ENCODE measurements around the gene YIF1B.
A peak's percentile ranks its signal among the peaks of the same experiment; 100 is the strongest.
"Not testable (repeated sequence)": the region's sequence is repeated elsewhere in the genome, so short reads cannot be mapped to it uniquely, and the experiment has no call there.

YIF1B gene

DNA sequence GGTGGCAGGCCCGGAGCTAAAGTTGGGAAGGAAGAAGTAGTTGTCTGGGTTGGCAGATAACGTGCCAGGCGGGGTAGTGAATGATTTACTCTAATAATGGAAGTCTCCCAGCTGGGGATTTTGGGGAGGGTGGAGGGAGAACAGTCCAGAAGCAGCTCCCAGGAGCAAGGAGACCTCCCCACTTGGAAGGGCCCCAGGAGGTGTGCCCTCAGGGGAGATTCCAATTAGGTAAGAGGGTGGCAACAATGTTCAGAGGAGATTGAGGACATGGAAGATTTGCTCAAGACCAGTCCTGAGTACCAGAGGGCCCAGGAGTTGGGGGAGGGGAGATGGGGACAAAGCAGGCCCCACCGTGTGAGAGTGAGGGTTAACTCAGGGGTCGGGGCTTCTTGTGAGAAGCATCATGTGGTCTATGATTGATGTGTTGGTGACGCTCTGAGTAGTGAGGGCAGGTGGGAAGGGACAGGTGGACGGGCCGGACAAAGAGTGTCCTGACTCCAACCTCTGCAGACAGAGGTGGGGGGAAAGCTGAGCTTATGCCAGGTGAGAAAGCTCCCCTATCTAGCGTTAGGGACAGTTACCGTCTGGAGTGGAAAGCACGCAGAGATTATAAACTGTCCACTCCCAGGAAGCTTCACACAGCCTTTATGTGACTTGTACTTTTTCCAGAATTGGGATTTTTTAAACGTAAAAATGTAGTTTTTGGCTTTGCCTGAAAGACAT lies 47.8 kb downstream of the YIF1B start:
- Histone ChIP-seq H3K27ac (ENCODE audit: low read depth, low read length) (no peak overlapping the region), H3K9me3 (ENCODE audit: control insufficient read depth in 5 of 5, low read length in 5 of 5) (no peaks in the 10 kb centered on the region), H3K9ac (ENCODE audit: low read length in 5 of 5) (no peak overlapping the region), H3K4me1 (ENCODE audit: control insufficient read depth in 5 of 5, insufficient read depth in 5 of 5, low read length in 5 of 5) (peaks cover 0 to 24% (median 12%) of the 10 kb centered on the region in 5 donors), H3K4me3 (ENCODE audit: low read depth in 1 of 5, low read length in 5 of 5) (no peak overlapping the region), H3K36me3 (ENCODE audit: control insufficient read depth in 5 of 5, insufficient read depth in 5 of 5, low read length in 5 of 5) (no peaks in the 10 kb centered on the region), H3K27me3 (ENCODE audit: control insufficient read depth in 5 of 5, insufficient read depth in 4 of 5, low read length in 5 of 5) (peaks cover 0 to 3% (median 0%) of the 10 kb centered on the region in 5 donors)

- no peak overlapping the region for H3K9ac ChIP-seq (ENCODE audit: low read length in 5 of 5)
- H3K4me1 ChIP-seq (ENCODE audit: control insufficient read depth in 5 of 5, insufficient read depth in 5 of 5, low read length in 5 of 5), result peaks cover 0 to 24% (median 12%) of the 10 kb centered on the region in 5 donors
- no peaks in the 10 kb centered on the region for H3K36me3 ChIP-seq (ENCODE audit: control insufficient read depth in 5 of 5, insufficient read depth in 5 of 5, low read length in 5 of 5)
- no peak overlapping the region for H3K27ac ChIP-seq (ENCODE audit: low read depth, low read length)
- no peak overlapping the region for H3K4me3 ChIP-seq (ENCODE audit: low read depth in 1 of 5, low read length in 5 of 5)
- H3K27me3 ChIP-seq (ENCODE audit: control insufficient read depth in 5 of 5, insufficient read depth in 4 of 5, low read length in 5 of 5), result peaks cover 0 to 3% (median 0%) of the 10 kb centered on the region in 5 donors
- H3K9me3 ChIP-seq (ENCODE audit: control insufficient read depth in 5 of 5, low read length in 5 of 5), result no peaks in the 10 kb centered on the region
These were observed 48.7 kb downstream of the YIF1B start for GRCh38 chr19:38266981-38267597.

DNA sequence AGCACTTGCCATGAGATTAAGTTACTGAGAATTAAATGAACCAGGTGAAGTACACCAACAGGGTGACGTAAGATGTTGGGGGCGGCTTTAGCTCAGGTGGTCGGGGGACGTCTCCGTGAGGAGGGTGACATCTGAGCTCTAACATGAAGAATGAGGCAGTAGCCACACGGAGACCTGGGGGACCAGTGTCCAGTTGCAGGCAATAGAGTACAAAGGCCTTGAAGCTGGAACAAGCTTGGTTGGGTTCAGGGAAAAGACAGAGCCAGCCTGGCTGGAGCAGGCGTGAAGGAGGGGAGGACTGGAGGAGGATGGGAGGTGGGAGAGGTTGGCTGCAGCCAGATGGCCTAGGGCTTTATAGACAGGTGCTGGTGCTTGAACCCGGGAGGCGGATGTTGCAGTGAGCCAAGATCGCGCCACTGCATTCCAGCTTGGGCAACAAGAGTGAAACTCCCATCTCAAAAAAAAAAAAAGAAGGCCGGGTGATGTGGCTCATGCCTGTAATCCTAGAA lies 49.8 kb downstream of the YIF1B start:
- no peak overlapping the region for H3K4me3 ChIP-seq (ENCODE audit: low read depth in 1 of 5, low read length in 5 of 5)

DNA sequence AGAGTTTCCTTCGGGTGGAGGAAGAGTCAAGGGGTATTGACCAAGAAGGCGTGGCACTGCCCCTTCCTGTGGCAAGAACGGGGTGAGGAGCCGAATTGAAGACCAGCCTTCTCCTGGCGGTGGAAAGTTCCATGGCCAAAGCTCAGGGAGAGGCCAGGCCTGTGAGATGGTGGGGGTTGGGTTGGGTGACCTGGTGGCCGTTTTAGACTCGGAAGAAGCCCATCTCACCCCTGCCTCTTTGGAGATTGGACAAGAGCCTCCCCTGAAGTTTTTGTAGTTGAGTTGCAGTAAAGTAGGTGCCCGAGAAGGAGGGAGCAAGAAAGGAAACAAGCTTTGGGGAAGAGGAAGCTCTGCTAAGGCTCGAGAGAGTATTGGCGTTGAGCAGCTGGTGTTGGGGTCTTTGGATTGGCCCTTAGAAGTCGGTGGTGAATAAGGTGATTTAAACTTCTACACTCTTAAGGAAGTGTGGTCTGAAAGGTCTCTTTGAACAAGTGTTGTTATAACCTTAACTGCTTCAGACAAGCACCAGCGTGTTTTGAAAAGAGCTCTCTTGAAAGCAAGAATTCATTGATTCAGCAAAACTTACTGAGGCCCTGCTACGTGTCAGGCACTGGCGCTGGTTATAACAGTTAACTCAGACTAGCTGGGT lies 50.4 kb downstream of the YIF1B start:
- H3K4me3 ChIP-seq (ENCODE audit: low read depth in 1 of 5, low read length in 5 of 5), result peak overlapping the region in 4 of 5 donors; percentile 19 to 73 (median 58)
- peaks cover 0 to 3% (median 0%) of the 10 kb centered on the region in 5 donors for H3K27me3 ChIP-seq (ENCODE audit: control insufficient read depth in 5 of 5, insufficient read depth in 4 of 5, low read length in 5 of 5)
- H3K9ac ChIP-seq (ENCODE audit: low read length in 5 of 5), result peak overlapping the region in 2 of 5 donors; percentile 5 to 66
- H3K4me1 ChIP-seq (ENCODE audit: control insufficient read depth in 5 of 5, insufficient read depth in 5 of 5, low read length in 5 of 5), result peaks cover 0 to 24% (median 12%) of the 10 kb centered on the region in 5 donors
- H3K36me3 ChIP-seq (ENCODE audit: control insufficient read depth in 5 of 5, insufficient read depth in 5 of 5, low read length in 5 of 5), result no peaks in the 10 kb centered on the region
- no peaks in the 10 kb centered on the region for H3K9me3 ChIP-seq (ENCODE audit: control insufficient read depth in 5 of 5, low read length in 5 of 5)
- no peak overlapping the region for H3K27ac ChIP-seq (ENCODE audit: low read depth, low read length)

More for the DNA sequence above, 49.8 kb downstream of the YIF1B start:
- no peaks in the 10 kb centered on the region for H3K36me3 ChIP-seq (ENCODE audit: control insufficient read depth in 5 of 5, insufficient read depth in 5 of 5, low read length in 5 of 5)
- no peak overlapping the region for H3K27ac ChIP-seq (ENCODE audit: low read depth, low read length)
- peaks cover 0 to 3% (median 0%) of the 10 kb centered on the region in 5 donors for H3K27me3 ChIP-seq (ENCODE audit: control insufficient read depth in 5 of 5, insufficient read depth in 4 of 5, low read length in 5 of 5)
- peaks cover 0 to 24% (median 12%) of the 10 kb centered on the region in 5 donors for H3K4me1 ChIP-seq (ENCODE audit: control insufficient read depth in 5 of 5, insufficient read depth in 5 of 5, low read length in 5 of 5)
- no peak overlapping the region for H3K9ac ChIP-seq (ENCODE audit: low read length in 5 of 5)
- H3K9me3 ChIP-seq (ENCODE audit: control insufficient read depth in 5 of 5, low read length in 5 of 5), result no peaks in the 10 kb centered on the region

- no peaks in the 10 kb centered on the region for H3K9me3 ChIP-seq (ENCODE audit: control insufficient read depth in 5 of 5, low read length in 5 of 5)
- H3K27ac ChIP-seq (ENCODE audit: low read depth, low read length), result no peak within 1 kb of the TSS
- peaks cover 0 to 24% (median 12%) of the 10 kb centered on the region in 5 donors for H3K4me1 ChIP-seq (ENCODE audit: control insufficient read depth in 5 of 5, insufficient read depth in 5 of 5, low read length in 5 of 5)
- H3K27me3 ChIP-seq (ENCODE audit: control insufficient read depth in 5 of 5, insufficient read depth in 4 of 5, low read length in 5 of 5), result peaks cover 0 to 3% (median 0%) of the 10 kb centered on the region in 5 donors
- peak within 1 kb of the TSS; percentile 53 to 73 (median 62) for H3K4me3 ChIP-seq (ENCODE audit: low read depth in 1 of 5, low read length in 5 of 5)
- no peaks in the 10 kb centered on the region for H3K36me3 ChIP-seq (ENCODE audit: control insufficient read depth in 5 of 5, insufficient read depth in 5 of 5, low read length in 5 of 5)
- peak within 1 kb of the TSS in 3 of 5 donors; percentile 5 to 69 (median 66) for H3K9ac ChIP-seq (ENCODE audit: low read length in 5 of 5)
These were observed 51.1 kb downstream of the YIF1B start, which contains the start of gene SPINT2 for GRCh38 chr19:38264486-38265212. Gene SPINT2 (plus strand): TSS chr19:38264573. CDS start chr19:38264893, 320 bp downstream.

DNA sequence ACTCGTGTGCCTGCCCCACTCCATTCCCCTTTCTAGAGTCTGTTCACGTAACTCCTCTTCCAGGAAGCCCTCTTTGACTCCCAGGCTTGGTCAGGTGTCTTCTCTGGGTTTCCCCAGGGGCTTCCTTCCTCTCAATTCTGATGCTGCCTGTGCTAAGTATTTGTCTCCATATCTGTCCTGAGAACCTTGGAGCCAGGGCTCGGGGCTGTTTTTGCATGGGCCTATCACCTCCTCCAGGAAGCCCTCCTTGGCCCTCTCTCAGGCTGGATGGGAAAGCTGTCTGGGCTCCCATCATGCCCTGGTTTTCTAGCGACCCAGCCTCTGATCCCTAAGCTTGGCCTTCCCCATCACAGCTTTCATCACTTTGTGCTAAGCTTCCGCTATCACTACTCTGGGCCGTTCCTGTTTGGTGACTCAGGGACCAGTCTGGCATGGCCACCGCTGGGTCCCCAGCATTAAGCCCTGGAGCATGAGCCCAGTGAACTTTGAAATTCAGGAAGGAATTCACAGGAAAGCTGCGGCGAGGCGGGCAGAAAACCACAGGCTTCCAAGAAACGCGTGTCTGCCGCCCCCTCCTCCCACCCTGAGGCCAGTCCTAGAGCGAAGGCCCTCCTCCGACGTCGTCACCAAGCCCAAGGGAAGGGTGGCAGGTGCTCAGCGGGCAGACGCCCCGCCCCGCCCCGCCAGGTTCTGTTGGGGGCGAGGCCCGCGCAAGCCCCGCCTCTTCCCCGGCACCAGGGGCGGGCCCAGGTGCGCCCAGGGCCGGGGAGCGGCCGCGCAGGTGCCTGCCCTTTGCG lies 51.9 kb downstream of the YIF1B start:
- Histone ChIP-seq H3K9me3 (ENCODE audit: control insufficient read depth in 5 of 5, low read length in 5 of 5) (no peaks in the 10 kb centered on the region), H3K27me3 (ENCODE audit: control insufficient read depth in 5 of 5, insufficient read depth in 4 of 5, low read length in 5 of 5) (peaks cover 0 to 3% (median 0%) of the 10 kb centered on the region in 5 donors), H3K9ac (ENCODE audit: low read length in 5 of 5) (peak overlapping the region in 2 of 5 donors; percentile 20 to 69), H3K27ac (ENCODE audit: low read depth, low read length) (no peak overlapping the region), H3K4me3 (ENCODE audit: low read depth in 1 of 5, low read length in 5 of 5) (peak overlapping the region; percentile 45 to 73 (median 62)), H3K36me3 (ENCODE audit: control insufficient read depth in 5 of 5, insufficient read depth in 5 of 5, low read length in 5 of 5) (no peaks in the 10 kb centered on the region), H3K4me1 (ENCODE audit: control insufficient read depth in 5 of 5, insufficient read depth in 5 of 5, low read length in 5 of 5) (peaks cover 0 to 24% (median 12%) of the 10 kb centered on the region in 5 donors)

GRCh38 chr19:38262585-38263268 lies 53.0 kb downstream of the YIF1B start:
- Histone ChIP-seq H3K36me3 (ENCODE audit: control insufficient read depth in 5 of 5, insufficient read depth in 5 of 5, low read length in 5 of 5) (no peaks in the 10 kb centered on the region), H3K9me3 (ENCODE audit: control insufficient read depth in 5 of 5, low read length in 5 of 5) (no peaks in the 10 kb centered on the region), H3K9ac (ENCODE audit: low read length in 5 of 5) (no peak overlapping the region), H3K4me3 (ENCODE audit: low read depth in 1 of 5, low read length in 5 of 5) (no peak overlapping the region), H3K4me1 (ENCODE audit: control insufficient read depth in 5 of 5, insufficient read depth in 5 of 5, low read length in 5 of 5) (peaks cover 0 to 17% (median 12%) of the 10 kb centered on the region in 5 donors), H3K27me3 (ENCODE audit: control insufficient read depth in 5 of 5, insufficient read depth in 4 of 5, low read length in 5 of 5) (peaks cover 0 to 3% (median 0%) of the 10 kb centered on the region in 5 donors), H3K27ac (ENCODE audit: low read depth, low read length) (no peak overlapping the region)

DNA sequence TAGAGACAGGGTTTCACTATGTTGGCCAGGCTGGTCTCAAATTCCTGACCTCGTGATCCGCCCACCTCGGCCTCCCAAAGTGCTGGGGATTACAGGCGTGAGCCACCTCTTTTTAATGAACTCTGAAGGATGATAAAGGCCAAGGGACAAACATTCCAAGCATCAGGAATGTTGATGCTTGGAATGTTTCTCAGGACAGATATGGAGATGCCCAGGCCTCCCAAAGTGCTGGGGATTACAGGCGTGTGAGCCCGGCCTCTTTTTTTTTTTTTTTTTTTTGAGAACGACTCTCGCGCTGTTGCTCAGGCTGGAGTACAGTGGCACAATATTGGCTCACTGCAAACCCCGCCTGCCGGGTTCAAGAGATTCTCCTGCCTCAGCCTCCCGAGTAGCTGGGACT lies 53.8 kb downstream of the YIF1B start:
- not testable (repeated sequence) for H3K9ac ChIP-seq (ENCODE audit: low read length in 5 of 5); H3K27ac ChIP-seq (ENCODE audit: low read depth, low read length); H3K4me3 ChIP-seq (ENCODE audit: low read depth in 1 of 5, low read length in 5 of 5); H3K27me3 ChIP-seq (ENCODE audit: control insufficient read depth in 5 of 5, insufficient read depth in 4 of 5, low read length in 5 of 5); H3K9me3 ChIP-seq (ENCODE audit: control insufficient read depth in 5 of 5, low read length in 5 of 5); H3K36me3 ChIP-seq (ENCODE audit: control insufficient read depth in 5 of 5, insufficient read depth in 5 of 5, low read length in 5 of 5)
- peaks cover 0 to 17% (median 12%) of the 10 kb centered on the region in 5 donors for H3K4me1 ChIP-seq (ENCODE audit: control insufficient read depth in 5 of 5, insufficient read depth in 5 of 5, low read length in 5 of 5)

All from subcutaneous abdominal adipose tissue (tissue), 5 donors.